CD4-positive, alpha-beta memory T cell (primary cell): ENCODE data around the gene FOXJ3. TPM values are rescaled to one million over a fixed set of nuclear protein-coding genes. Genes with fewer than 3 reads are reported as not detected.

Experiments used
- CTCF ChIA-PET: fragments of 350-600 bp; sonication (Branson Sonifier 250); formaldehyde crosslinking; loops from one replicate; lab custom pipeline; 2021; ENCODE audit warnings: inconsistent platforms; ENCODE audit not compliant: partially characterized antibody; lab: Charles Lee
- POLR2A ChIA-PET: fragments of 350-600 bp; sonication (Branson Sonifier 250); formaldehyde crosslinking; loops from one replicate; lab custom pipeline; 2021; ENCODE audit not compliant: partially characterized antibody; lab: Charles Lee
- DNase-seq, 5 donors: peaks; one replicate each; pipeline versions ENCODE4 v3.0.0 to v3.0.0-alpha.2; 2020 to 2022; ENCODE audit warnings: mixed read lengths in 1 of 5
- H3K27ac ChIP-seq: one replicate; pipeline ENCODE4 v1.7.0; 2013; ENCODE audit warnings: low read depth, low read length
- H3K27me3 ChIP-seq: 2 replicates; pipeline ENCODE4 v1.7.0; 2013; ENCODE audit warnings: mild to moderate bottlenecking, low read length, moderate library complexity; ENCODE audit not compliant: insufficient read depth
- H3K36me3 ChIP-seq: 2 replicates; pipeline ENCODE4 v1.7.0; 2013; ENCODE audit warnings: mild to moderate bottlenecking, low read length, moderate library complexity; ENCODE audit not compliant: insufficient read depth
- H3K4me1 ChIP-seq: 2 replicates; pipeline ENCODE4 v1.7.0; 2013; ENCODE audit warnings: mild to moderate bottlenecking, low read length, moderate library complexity; ENCODE audit not compliant: insufficient read depth
- H3K4me3 ChIP-seq, 2 donors: one replicate each; pipeline ENCODE4 v1.7.0; 2013; ENCODE audit warnings: low read length in 2 of 2, mild to moderate bottlenecking in 1 of 2
- H3K9me3 ChIP-seq, 2 donors: one replicate each; pipeline ENCODE4 v1.7.0; 2013; ENCODE audit warnings: low read length in 2 of 2, control low read depth in 1 of 2; ENCODE audit not compliant: control insufficient read depth in 1 of 2
- H3K27ac Mint-ChIP-seq, 7 donors: one replicate each; pipeline ENCODE4 v1.8.0; 2020 to 2021; ENCODE audit warnings: mixed read lengths in 7 of 7, mild to moderate bottlenecking in 6 of 7, inconsistent platforms in 3 of 7, moderate library complexity in 3 of 7
- H3K27me3 Mint-ChIP-seq, 2 donors: one replicate each; pipeline ENCODE4 v1.8.0; 2020 to 2021; ENCODE audit warnings: mixed read lengths in 2 of 2
- H3K36me3 Mint-ChIP-seq, 2 donors: one replicate each; pipeline ENCODE4 v1.8.0; 2020 to 2021; ENCODE audit warnings: mixed read lengths in 2 of 2, inconsistent platforms in 1 of 2, mild to moderate bottlenecking in 1 of 2
- H3K4me1 Mint-ChIP-seq, 4 donors: one replicate each; pipeline ENCODE4 v1.8.0; 2020 to 2021; ENCODE audit warnings: mixed read lengths in 4 of 4, mild to moderate bottlenecking in 1 of 4
- H3K4me3 Mint-ChIP-seq, 8 donors: one replicate each; pipeline ENCODE4 v1.8.0; 2020 to 2021; ENCODE audit warnings: mixed read lengths in 8 of 8, mild to moderate bottlenecking in 7 of 8, moderate library complexity in 6 of 8, inconsistent platforms in 3 of 8
- H3K9me3 Mint-ChIP-seq, 8 donors: one replicate each; pipeline ENCODE4 v1.8.0; 2020 to 2021; ENCODE audit warnings: mixed read lengths in 8 of 8, mild to moderate bottlenecking in 5 of 8, inconsistent platforms in 3 of 8, moderate library complexity in 1 of 8
- intact Hi-C: fragments of 100-400 bp; cut with micrococcal nuclease; formaldehyde crosslinking; loops from one replicate; pipeline ENCODE4 v1.15.1; 2023
- polyA plus RNA-seq, 2 donors: library from polyadenylated mRNA; unstranded; fragments of 300-500 nt; fragmentation: Illumina TruSeq; gene quantifications; one replicate each; pipeline ENCODE4 v1.2.3, GENCODE V29; 2021
- total RNA-seq, 2 experiments: library from RNA; stranded (reverse); gene quantifications; one replicate each; pipeline ENCODE4 v1.2.3, GENCODE V29; 2021

Gene FOXJ3
- total and polyA plus RNA-seq, 4 experiments from 2014 or later = 23.7 to 102 (median 72.0) TPM

GRCh38 chr1:42127767-42128166, 207.3 kb downstream of the FOXJ3 start:
- peaks cover 3 to 7% of the 10 kb centered on the region in 2 donors for H3K27me3 Mint-ChIP-seq
- no peaks in the 10 kb centered on the region for H3K4me1 Mint-ChIP-seq
- Histone ChIP-seq H3K4me1 (no peaks in the 10 kb centered on the region), H3K4me3 (no peak overlapping the region), H3K27ac (no peak overlapping the region), H3K36me3 (no peaks in the 10 kb centered on the region), H3K27me3 (no peaks in the 10 kb centered on the region), H3K9me3 (no peaks in the 10 kb centered on the region)
- ChIA-PET CTCF (no interaction called here), POLR2A (no interaction called here)
- peaks cover 0 to 4% of the 10 kb centered on the region in 2 donors for H3K36me3 Mint-ChIP-seq
- peaks cover 0 to 8% (median 0%) of the 10 kb centered on the region in 8 donors for H3K9me3 Mint-ChIP-seq
- no peak overlapping the region for H3K27ac Mint-ChIP-seq
- intact Hi-C loops = no loop called here
- no peak overlapping the region for H3K4me3 Mint-ChIP-seq
- no peak for DNase-seq

Other genes starting within 250 kb of the FOXJ3 start
- not detected for gene GUCA2B, start 181.8 kb downstream of the FOXJ3 start, total RNA-seq
- gene GUCA2B, start 181.8 kb downstream of the FOXJ3 start, polyA plus RNA-seq = not detected
- gene GUCA2A, start 170.5 kb downstream of the FOXJ3 start, total RNA-seq = not detected
- not detected for gene GUCA2A, start 170.5 kb downstream of the FOXJ3 start, polyA plus RNA-seq
- gene RIMKLA, start 45.6 kb upstream of the FOXJ3 start, total RNA-seq = under 1 TPM; 0.03 to 0.06 TPM
- under 1 TPM; 0.24 to 0.49 TPM for gene RIMKLA, start 45.6 kb upstream of the FOXJ3 start, polyA plus RNA-seq
- gene ZMYND12, start 120.8 kb upstream of the FOXJ3 start, total RNA-seq = 1 to 10 TPM in 1 of 2 experiments, under 1 TPM in 1; 0.58 to 1.3 TPM
- 1 to 10 TPM in 1 of 2 donors, under 1 TPM in 1; 0.28 to 3.2 TPM for gene ZMYND12, start 120.8 kb upstream of the FOXJ3 start, polyA plus RNA-seq
- 10 to 100 TPM; 61.1 to 65.2 TPM for gene PPCS, start 121.3 kb upstream of the FOXJ3 start, total RNA-seq
- gene PPCS, start 121.3 kb upstream of the FOXJ3 start, polyA plus RNA-seq = 100 to 1,000 TPM; 111 to 159 TPM
- 1 to 10 TPM; 7.0 to 7.1 TPM for gene CCDC30, start 128.1 kb upstream of the FOXJ3 start, total RNA-seq
- 1 to 10 TPM; 2.5 to 3.4 TPM for gene CCDC30, start 128.1 kb upstream of the FOXJ3 start, polyA plus RNA-seq